HG03457 (cell line): Measurements from ENCODE around the gene TOMM7.
"Not testable (repeated sequence)": the region's sequence is repeated elsewhere in the genome, so short reads cannot be mapped to it uniquely, and the experiment has no call there.

Experiments
- ATAC-seq: cut with Tn5 transposase; IDR thresholded peaks from one replicate; pipeline ENCODE4 v1.9.1; 2021; ENCODE audit warnings: moderate number of reproducible peaks; ENCODE audit not compliant: unreplicated experiment

The TOMM7 gene

DNA sequence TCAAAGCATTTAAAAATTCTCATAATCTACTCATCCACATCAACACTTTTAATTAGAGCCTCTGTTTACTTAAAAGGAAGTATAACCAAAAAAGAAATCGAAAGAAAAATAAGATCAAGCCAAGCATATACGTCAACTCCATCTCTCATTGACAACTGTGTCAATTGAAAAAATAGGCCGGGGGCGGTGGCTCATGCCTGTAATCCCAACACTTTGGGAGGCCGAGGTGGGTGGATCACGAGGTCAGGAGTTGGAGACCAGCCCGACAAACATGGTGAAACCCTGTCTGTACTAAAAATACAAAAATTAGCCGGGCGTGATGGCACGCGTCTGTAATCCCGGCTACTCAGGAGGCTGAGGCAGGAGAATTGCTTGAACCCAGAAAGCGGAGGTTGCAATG is 32.0 kb downstream of the TOMM7 start:
- ATAC-seq: not testable (repeated sequence)

GRCh38 chr7:22787951-22788350 is 34.7 kb downstream of the TOMM7 start:
- no peak for ATAC-seq

DNA sequence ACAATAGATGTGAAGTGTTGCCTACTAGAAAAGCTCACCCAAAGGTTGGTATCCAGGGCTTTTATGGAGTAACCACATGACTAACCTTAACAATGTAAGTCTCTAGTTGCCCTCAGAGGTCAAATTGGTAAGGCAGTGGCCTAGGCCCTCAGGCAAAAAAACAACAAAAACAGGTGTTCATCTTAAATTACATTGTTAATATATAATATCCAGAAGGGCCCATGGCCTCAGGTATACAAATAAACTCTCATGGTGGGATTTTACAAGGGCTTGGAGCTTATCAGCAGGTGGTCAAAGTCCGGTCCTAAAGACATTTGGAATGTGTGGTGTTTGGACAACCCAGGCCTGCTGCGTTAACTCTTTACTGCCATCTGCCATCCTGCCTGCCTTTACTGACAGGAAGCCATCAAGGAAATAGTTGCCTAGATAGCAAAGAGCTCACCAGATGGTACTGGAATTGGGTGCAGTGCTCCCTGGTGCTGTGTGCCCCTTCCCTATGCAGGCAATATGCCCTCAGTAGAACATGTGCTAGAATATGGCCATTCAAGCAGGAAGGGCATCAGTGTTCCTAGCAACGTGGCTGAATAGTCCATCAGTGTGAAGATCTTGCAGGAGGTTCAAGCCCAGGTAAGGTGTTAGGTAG is 36.2 kb downstream of the TOMM7 start:
- ATAC-seq: no peak

GRCh38 chr7:22784346-22784745 is 38.3 kb downstream of the TOMM7 start:
- ATAC-seq: no peak

- no peak for ATAC-seq
Observed at GRCh38 chr7:22783421-22783820, 39.2 kb downstream of the TOMM7 start.

DNA sequence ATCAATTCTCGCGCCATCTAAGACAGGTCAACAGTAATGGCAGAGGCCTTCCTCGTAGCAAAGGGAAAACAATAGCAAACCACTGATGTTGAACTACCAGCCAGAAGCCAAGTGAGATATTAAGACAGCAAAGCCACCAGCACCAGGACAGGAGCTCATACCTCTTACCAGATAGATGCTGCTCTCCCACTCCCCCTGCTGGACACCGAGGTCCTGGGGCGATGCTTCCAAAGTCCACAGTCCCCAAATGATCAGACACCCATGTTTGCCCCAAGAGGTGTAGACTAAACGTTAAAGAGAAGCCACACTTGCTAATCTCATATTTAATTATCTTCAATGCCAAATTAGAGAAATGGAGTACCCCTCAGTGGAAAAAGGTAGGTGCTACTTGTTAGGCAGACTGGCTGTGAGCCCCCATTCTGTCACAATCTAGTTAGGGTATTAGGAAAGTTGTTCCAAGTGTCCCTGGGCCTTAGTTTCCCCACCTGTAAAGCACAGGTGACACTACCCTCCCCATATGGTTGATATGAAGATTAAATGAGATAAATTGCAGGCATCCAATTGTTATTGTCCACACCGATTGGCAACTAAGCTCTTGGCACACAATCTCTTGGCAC is 39.9 kb downstream of the TOMM7 start:
- ATAC-seq: no peak

GRCh38 chr7:22781230-22781711 is 41.4 kb downstream of the TOMM7 start:
- no peak for ATAC-seq

GRCh38 chr7:22779730-22780323 is 42.8 kb downstream of the TOMM7 start:
- not testable (repeated sequence) for ATAC-seq

GRCh38 chr7:22776964-22777363 is 45.7 kb downstream of the TOMM7 start:
- no peak for ATAC-seq

- ATAC-seq: no peak
Observed at GRCh38 chr7:22772885-22773284, 49.8 kb downstream of the TOMM7 start.

- no peak for ATAC-seq
Observed at GRCh38 chr7:22771872-22772228, 50.8 kb downstream of the TOMM7 start.

DNA sequence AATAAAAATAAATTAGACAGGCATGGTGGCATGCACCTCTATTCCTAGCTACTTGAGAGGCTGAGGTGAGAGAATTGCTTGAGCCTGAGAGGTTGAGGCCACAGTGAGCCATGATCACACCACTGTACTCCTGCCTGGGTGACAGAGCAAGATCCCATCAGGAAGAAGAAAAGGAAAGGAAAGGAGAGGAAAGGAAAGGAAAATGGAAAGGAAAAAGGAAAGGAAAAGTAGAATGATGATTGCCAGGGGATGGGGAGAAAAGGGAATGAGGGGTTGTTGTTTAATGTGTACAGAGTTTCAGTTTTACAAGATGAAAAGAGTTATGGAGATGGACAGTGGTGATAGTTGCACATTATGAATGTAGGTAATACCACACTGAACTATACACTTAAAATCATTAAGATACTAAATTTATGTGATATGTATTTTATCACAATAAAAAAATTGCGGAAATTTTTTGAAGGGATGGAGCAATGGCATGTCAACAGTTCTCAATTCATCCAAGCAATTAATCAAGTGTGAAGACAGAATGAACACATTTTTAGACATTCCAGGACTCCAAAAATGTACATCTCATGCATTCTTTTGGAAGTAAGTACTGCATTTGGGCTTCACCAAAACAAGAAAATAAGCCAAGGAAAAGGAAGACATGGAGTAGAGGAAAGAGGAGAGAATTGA is 51.3 kb downstream of the TOMM7 start:
- no peak for ATAC-seq

DNA sequence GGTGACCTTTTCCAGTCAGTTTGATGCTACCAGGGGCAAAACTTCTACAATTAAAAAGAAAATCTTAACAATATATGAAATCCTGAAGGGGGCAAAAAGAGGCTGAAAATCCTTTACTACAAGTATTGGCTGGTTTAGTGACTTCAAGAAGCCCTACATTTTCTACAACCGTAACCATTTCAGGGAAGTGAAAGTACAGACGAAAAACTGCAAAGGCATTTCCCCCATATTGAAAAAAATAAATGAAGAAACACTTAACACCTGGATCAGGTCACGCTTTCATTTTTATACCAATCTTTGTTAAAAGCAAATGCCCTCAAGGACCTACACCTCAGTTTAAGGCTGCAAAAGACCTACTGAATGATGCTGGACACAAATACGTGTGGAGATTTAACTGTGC is 57.0 kb downstream of the TOMM7 start:
- peak; percentile 67 for ATAC-seq
